HG03135 (cell line): ENCODE results near the gene AKR1C1.
"Not testable (repeated sequence)": the region's sequence is repeated elsewhere in the genome, so short reads cannot be mapped to it uniquely, and the experiment has no call there.

Source experiments
- ATAC-seq: cut with Tn5 transposase; IDR thresholded peaks from one replicate; pipeline ENCODE4 v1.9.1; 2021; ENCODE audit warnings: mild to moderate bottlenecking, moderate library complexity; ENCODE audit not compliant: unreplicated experiment

The AKR1C1 gene

GRCh38 chr10:4981722-4982471 is 18.7 kb downstream of the AKR1C1 start:
- ATAC-seq: no peak

- ATAC-seq: no peak
Measured at GRCh38 chr10:4982764-4983226, 19.6 kb downstream of the AKR1C1 start.

- no peak for ATAC-seq
Measured at GRCh38 chr10:4983615-4984216, 20.5 kb downstream of the AKR1C1 start.

GRCh38 chr10:4984223-4984622 is 21.0 kb downstream of the AKR1C1 start:
- no peak for ATAC-seq

- ATAC-seq: no peak
Measured at GRCh38 chr10:4984971-4985594, 21.9 kb downstream of the AKR1C1 start.

GRCh38 chr10:4988000-4988641 is 24.9 kb downstream of the AKR1C1 start:
- ATAC-seq: not testable (repeated sequence)

- no peak for ATAC-seq
Measured at GRCh38 chr10:4990217-4990616, 27.0 kb downstream of the AKR1C1 start.

- not testable (repeated sequence) for ATAC-seq
Measured at GRCh38 chr10:4991463-4991862, 28.2 kb downstream of the AKR1C1 start.

- ATAC-seq: not testable (repeated sequence)
Measured at GRCh38 chr10:4992564-4992963, 29.3 kb downstream of the AKR1C1 start.

- ATAC-seq: not testable (repeated sequence)
Measured at GRCh38 chr10:4994260-4994659, 31.0 kb downstream of the AKR1C1 start.

GRCh38 chr10:4998671-4999070 is 35.5 kb downstream of the AKR1C1 start:
- no peak for ATAC-seq

GRCh38 chr10:5002013-5002727 is 39.0 kb downstream of the AKR1C1 start:
- no peak for ATAC-seq

GRCh38 chr10:5003127-5004029 is 40.2 kb downstream of the AKR1C1 start, which contains the start of gene AKR1C2:
Gene AKR1C2 (minus strand): TSS chr10:5003857. CDS start chr10:5003835, 22 bp downstream.
- ATAC-seq: not testable (repeated sequence)

- not testable (repeated sequence) for ATAC-seq
Measured at GRCh38 chr10:5004030-5004385, 40.8 kb downstream of the AKR1C1 start.

- not testable (repeated sequence) for ATAC-seq
Measured at GRCh38 chr10:5004501-5004900, 41.3 kb downstream of the AKR1C1 start.

GRCh38 chr10:5008857-5009548 is 45.8 kb downstream of the AKR1C1 start:
- not testable (repeated sequence) for ATAC-seq

- not testable (repeated sequence) for ATAC-seq
Measured at GRCh38 chr10:5010043-5010442, 46.8 kb downstream of the AKR1C1 start.

- ATAC-seq: not testable (repeated sequence)
Measured at GRCh38 chr10:5011392-5011791, 48.2 kb downstream of the AKR1C1 start.

- ATAC-seq: no peak
Measured at GRCh38 chr10:5012595-5012994, 49.4 kb downstream of the AKR1C1 start.
